Stimulated activated CD4-positive, alpha-beta T cell treated with anti-CD3 and anti-CD28 coated beads, Interleukin-2, amount 100 ng/mL, for 24 hours (primary cell): Measurements from ENCODE around the gene LRRK1.

ENCODE experiments used
- DNase-seq, 2 donors: peaks; one replicate each; pipeline ENCODE4 v3.0.0-alpha.2; 2020

Gene LRRK1

GRCh38 chr15:100891307-100892012, 27.7 kb upstream of the LRRK1 start:
- DNase-seq: no peak

DNA sequence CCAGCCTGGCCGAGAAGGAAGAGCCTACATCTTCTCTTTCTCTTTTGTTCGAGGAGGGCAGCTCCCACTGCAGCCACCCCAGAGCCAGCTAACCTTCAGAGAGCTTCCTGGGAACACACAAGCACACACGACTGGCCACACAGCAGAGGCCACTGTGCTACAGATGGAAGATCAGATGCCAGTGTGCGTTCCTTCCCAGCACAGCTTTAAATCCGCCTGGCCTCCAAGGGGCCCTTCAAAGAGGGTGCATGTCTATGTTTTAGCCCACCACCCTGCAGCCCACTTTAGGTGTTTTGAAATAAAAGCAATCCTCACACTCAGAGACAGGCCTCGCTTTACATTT, 27.2 kb upstream of the LRRK1 start:
- no peak for DNase-seq

DNA sequence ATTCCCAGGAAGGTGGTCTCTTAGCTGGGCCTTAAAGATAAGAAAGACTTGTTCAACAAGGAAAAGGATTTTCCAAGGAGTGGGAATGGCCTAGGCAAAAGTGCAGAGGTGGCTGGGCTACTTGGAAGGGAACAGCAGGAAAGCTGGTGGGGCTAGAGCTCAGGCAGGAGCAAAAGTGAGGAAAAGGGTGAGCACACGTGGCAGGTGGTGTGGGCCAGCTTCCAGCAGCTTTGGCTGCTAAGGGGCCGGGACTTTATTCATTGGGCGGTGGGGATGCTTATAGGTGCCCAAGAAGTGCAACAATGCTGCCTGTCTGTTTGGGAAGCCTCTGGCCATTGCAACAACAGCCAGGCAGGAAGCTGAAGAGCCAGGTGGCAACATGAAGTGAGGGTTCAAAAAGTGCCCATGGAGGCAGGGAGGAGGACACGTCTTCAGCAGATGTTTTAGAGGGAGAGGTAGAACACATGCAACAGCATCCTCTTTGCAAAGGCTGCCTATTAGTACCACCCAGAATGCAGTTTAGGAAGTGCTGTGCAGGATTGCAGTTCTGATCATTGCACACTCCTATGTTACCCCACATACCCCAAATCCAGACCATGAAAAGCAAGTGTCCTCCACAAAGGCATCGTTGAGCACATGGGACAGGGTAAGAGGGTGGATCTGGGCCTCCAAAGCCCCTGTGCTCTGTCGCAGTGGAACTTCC, 25.7 kb upstream of the LRRK1 start:
- no peak for DNase-seq

DNA sequence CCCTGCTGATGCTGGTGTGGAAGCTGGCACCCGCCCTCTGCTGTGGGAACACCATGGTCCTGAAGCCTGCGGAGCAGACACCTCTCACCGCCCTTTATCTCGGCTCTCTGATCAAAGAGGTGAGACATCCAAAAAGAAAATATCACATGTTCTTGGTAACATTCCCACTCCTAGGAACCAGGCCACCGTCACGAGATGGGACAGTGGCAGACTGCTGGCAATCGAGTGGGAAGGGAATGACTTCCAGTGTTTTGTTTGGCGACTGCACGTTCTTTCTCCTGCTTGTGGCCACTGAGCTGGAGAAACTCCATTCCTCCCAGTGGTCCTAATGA, 25.2 kb upstream of the LRRK1 start:
- DNase-seq: no peak

DNA sequence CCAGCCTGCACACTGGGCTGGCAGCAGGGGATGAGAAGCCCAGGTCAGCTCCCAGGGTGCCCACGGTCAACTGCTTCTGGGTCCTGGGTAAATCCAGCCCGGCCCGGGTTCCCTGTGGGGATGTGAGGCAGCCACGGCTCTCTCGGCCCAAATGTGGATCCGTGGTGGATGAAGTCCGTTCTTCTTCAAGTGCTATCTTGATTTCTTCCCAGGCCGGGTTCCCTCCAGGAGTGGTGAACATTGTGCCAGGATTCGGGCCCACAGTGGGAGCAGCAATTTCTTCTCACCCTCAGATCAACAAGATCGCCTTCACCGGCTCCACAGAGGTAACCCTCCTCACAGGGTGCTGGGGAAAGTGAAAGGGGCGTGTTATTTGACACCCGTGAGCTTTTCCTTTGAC, 23.4 kb upstream of the LRRK1 start:
- DNase-seq: no peak

DNA sequence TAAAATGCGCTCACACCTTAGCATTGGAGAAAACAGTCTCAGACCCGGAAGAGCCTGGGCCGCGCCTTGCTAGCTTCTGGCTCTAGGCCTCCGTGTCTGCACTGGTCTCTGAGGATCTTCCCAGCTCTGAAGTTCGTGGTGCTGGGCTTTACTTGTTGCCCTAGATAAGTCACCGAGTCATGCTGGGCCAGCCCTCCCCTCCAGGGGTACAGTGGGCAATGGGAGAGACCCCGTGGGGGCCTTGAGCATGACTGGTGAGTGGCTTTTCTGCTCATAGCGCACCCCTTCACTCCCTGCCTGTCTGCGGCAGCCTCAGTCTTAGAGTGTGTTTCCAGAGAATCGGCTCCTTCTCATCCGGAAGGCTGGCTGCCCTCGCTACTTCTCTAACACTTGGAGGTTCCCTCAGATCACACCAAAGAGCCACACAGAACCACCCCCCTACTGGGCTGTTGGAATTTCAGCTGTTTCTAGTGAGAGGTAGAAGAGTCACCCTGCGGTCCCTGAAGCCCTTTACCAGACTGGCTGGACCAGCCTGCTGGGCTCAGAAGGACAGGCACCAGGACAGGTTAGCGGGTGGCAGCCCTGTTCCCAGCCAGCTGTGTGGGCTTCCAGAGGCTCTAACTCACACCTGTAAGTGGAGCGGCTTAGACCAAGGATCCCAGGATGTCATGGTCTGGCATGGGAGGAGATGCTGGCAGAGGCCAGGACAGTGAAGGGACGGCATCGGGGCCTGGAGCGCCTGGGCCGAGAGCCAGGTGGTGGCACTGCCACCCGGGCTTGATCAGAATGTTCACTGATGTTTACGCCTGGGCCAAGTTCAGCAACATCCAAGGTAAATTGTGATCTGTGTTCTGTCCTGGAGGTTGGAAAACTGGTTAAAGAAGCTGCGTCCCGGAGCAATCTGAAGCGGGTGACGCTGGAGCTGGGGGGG, 21.7 kb upstream of the LRRK1 start:
- no peak for DNase-seq

DNA sequence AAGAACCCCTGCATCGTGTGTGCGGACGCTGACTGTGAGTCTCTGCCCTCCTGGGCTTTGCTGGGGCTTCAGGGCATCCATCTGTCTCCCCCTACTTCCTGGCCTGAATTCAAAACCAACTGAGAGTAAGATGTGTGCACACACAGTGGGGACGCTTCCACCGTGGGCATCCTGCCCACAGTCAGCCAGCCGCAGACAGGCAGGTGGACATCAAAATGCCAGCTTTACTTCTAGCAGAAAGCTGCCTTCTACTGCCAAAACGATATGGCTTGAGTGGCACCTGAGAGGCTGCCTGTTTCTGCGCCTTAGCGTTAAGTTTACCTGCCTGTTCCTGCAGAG, 21.0 kb upstream of the LRRK1 start:
- no peak for DNase-seq

DNA sequence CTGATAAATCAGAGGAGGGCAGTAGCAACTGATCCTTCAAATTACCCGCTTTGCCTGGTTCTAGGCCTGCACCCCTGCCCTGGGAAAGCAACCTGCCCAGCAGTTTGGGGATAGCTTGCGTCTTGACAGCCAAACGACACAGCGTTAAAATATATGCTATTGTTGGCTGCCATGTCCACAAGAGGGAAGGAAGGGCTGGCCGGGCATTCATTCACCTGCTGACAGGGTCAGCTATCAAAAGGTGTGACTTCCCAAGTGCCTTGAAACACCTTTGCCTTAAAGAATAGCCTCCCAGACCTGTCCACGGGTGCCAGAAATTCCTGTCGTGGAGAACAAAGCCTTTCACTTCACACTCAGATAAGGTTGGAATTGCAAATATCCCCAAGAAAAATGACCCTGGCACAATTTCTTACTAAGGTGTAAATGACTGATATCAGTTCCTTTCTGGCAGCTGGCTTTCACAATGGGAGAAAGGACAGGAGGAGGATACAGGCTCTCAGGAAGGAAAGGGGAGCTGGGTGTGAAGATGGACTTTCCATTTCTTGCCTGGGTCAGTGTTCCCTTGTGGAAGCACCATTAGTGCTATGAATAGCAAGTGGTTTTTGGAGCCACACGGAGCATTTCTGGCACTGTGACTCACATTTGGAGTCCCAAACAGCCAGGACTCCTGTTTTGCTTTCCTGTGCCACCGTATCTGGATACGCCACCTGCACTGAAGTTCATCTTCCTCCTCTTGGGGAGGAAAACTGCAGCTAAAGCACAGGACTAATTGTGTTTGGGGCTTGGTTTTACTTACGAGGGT, 20.3 kb upstream of the LRRK1 start:
- DNase-seq: no peak

DNA sequence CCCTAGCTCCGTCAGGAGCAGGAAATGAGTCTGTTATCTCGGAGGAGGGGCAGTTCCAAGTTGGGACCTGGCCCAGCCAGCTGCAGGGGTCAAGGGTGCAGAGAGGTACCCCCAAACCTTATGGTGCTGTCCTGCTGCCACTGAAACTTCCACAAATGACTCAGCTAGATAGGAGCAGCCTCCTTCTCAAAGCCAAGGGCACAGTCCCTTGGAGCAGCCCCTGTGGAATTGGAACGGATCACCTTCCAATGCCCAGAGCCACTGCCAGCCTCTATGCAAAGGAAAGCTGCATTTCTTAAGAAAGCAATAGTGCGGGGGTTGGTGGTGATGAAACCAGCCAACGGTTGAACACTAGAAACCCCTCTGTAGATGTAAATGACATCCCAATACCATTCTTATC, 19.6 kb upstream of the LRRK1 start:
- DNase-seq: no peak

GRCh38 chr15:100900136-100900794, 18.9 kb upstream of the LRRK1 start:
- DNase-seq: no peak

DNA sequence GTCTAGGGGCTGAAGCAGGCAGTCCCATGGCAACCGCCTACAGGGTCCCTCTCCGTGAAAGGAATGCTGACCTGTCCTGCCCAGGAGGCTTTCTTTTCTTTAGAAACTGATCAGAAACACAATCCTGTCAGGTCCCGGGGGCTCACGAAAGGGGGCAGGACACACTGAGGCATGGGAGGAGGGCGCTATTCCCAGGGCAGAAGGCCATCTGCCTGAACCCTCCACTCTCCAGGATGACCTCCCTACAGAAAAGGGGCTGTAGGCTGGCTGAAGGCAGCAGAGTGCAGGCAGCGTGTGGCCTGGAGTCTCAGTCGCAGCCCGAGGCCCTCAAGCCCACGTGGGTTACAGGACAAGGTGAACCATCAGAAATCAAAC, 18.4 kb upstream of the LRRK1 start:
- no peak for DNase-seq

GRCh38 chr15:100901296-100901695, 17.9 kb upstream of the LRRK1 start:
- no peak for DNase-seq

DNA sequence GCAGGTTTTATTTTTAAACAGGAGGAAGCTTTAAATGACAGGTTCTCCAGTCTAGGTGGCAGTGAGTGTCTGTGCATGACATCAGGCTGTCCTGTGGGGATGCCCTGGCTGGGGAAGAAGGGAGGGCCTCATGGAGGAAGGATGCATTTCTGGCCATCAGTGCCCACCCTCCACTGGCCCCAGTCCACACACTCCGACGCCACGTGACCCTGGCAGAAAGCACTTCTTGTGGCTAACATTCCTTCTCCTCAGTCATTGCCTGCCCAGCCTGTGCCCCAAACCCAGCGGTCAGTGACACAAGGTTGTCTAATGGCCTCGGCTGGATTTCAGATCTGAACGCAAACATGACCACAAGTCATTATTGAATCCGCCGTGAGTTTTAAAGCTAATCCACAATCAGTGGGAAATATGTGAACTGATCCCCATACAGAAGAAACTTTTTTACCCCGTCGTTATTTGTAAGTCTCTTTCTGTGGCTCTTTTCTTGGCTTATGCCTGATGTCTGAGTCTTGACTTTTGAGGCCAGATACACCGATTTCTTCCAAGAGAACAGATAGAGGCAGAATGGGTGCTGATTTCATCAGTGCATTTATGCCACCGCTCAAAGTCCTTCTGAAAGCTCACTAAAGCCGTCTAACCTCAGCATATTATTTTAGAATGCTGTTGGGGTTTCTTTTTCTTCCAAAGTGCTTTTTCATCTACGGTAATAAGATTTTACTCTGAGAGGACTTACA, 17.3 kb upstream of the LRRK1 start:
- DNase-seq: no peak

DNA sequence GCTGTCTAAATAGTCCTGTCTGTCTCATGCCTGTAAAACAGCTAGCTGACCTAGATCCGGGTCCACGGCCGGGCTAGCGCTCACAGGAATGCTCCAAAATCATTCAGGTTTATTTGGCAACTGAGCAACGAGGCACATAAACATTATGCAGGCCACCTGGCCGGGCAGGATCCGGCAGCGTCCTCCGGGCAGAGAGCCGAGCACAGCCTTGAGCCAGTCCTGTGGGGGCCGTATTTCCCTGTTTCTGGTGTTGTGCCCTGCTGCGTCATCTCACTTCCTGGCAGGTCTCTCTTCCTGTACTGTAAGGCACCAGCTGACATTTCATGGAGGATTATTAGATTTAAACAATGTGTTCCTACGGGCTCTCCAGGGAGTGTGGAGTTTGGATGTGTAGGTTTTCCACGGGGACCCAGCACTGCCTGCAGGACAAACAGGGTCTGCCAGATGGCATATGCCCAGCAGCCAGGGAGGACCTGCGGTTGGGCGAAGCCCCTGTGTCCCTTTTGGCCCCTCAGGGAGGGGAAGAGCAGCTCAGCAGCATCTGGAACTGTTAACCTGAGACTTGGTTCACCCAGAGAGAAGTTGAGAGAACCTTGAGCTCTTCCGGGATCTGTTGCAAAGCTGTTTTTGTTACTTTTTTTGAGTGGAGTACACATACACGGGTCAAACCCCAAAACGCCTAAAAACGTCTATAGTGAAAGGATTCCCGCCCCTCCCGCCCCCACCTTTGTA, 16.6 kb upstream of the LRRK1 start:
- no peak for DNase-seq

DNA sequence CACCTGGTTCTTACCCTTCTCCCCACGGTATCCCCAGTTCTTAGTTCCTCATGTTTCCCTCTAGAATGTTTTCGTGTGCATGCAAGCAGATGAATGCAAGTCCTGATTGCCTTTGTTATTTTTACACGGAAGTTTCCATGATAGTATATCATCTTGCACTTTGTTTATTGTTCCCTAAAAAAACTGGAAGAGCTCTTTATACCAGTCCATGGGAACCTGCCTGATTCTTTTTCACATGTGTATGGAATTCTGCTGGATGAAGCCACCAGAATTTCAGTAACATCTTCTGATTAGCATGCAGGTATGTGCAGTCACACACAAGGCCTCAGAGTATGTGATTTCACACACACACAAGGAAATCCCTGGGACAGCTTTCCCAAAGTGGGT, 16.0 kb upstream of the LRRK1 start:
- no peak for DNase-seq

GRCh38 chr15:100905850-100906249, 13.3 kb upstream of the LRRK1 start:
- no peak for DNase-seq

DNA sequence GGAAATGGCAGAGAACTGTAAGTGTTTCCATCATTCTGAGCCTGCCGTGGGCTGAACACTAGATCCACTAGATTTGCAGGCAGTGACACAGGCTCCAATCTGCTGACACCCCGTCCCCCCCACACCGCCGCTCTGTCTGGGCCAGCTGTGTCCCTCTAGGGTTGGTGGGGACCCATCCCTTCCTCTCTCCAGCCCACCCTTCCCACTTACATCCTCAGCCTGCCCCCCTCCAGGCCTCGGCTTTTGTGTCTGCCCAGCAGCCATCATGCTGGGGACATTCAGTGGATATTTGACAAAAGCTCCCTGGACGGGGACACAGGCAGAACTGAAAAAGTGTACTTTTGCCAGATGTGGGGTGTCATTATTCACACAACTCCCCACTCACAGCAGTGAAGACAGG, 10.7 kb upstream of the LRRK1 start:
- no peak for DNase-seq

GRCh38 chr15:100909565-100909964, 9.6 kb upstream of the LRRK1 start:
- DNase-seq: no peak

DNA sequence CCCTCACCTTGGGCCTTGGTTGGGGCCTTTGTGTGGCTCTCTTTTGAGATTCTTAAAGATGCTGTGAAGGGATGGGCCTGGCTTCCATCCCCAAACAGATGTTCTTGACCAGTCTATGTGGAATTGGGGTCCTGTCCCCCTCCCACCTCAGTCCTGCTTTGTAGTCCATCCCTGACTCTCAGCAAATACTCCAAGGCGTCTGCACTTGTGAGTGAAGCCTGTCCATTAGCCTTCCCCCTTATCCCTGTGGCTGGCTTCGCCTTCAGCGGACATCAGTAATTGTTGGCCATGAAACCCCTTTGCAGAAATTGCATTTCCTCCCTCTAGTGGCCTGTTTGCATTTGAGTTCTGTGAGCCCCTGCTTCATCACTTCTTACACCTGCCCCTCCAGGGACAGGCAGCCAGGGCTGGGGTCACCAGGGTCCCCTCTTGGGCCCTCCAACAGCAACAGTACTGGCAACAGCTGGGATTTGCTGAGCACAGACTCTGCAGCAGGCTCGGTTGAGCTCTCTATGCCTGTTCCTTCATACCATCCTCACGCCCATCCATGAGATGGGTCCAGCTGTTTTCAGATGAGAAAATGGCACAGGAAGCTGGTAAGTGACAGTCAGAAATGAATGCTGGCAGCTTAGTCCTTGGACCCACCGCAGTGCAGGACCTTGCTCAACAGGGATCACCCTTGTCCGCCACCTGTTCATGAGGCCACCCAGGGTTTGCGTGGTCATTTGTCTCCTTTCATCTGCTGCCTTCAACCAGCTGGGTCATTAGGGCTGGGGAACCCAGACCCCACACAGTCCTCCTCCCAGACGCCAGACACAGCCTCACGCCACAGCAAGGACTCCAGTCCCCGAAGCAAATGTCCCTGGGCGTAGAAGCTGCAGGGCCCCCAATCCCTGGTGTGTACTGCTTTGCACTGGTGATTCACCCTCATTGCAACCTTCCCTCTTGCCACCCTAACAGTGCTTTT, 8.9 kb upstream of the LRRK1 start:
- DNase-seq: no peak

GRCh38 chr15:100911086-100911485, 8.1 kb upstream of the LRRK1 start:
- DNase-seq: no peak
